ENCODE results near the gene IFNA8.
"Not testable (repeated sequence)": the region's sequence is repeated elsewhere in the genome, so short reads cannot be mapped to it uniquely, and the experiment has no call there.

IFNA8 gene

DNA sequence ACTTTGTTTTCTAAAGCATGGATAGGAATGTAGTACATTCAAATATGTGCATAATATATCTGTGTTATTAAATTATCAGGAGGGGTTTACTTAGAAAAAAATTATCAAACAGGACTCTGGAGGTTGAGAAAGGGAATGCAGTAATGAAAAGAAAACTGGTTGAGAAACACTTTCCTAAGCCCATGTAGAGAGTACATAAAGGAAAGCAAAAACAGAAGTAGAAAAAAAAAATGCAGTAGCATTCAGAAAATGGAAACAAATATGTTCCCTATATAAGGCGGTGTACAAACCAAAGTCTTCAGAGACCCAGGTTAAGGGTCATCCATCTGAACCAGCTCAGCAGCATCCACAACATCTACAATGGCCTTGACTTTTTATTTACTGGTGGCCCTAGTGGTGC, at the start of gene IFNA8:
Gene IFNA8 (plus strand): TSS at position 301 of the 400 bp plus-strand sequence. CDS start 60 bp downstream, at position 361.
- no peak for DNase-seq (ENCODE audit: low spot score)

DNA sequence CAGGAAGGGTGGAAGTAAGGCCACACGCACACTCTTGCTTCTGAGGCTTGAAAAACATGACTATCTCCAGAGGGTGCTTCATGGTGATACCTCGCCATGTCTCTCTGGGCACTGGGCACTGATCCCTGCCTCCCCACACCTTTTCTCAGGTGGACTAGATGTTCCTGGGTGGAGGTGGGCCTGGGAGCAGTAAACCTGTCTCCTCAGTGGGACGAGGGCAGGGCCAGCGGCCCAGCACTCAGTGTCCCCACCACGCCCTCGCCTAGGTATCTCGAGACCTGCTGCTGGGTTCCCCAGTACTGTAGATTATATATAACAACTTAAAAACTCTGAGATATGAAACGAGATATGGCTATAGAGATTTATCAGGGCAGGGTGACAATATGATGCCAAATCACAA, 46.6 kb upstream of the IFNA8 start:
- DNase-seq (ENCODE audit: low spot score) = no peak

- not testable (repeated sequence) for DNase-seq (ENCODE audit: low spot score)
Measured at GRCh38 chr9:21367169-21367568, 41.7 kb upstream of the IFNA8 start.

GRCh38 chr9:21367957-21368356, 41.0 kb upstream of the IFNA8 start, which contains the start of gene IFNA13:
TSS of gene IFNA13 (minus strand) at chr9:21368057. CDS start at chr9:21368010, 47 bp downstream.
- no peak for DNase-seq (ENCODE audit: low spot score)

DNA sequence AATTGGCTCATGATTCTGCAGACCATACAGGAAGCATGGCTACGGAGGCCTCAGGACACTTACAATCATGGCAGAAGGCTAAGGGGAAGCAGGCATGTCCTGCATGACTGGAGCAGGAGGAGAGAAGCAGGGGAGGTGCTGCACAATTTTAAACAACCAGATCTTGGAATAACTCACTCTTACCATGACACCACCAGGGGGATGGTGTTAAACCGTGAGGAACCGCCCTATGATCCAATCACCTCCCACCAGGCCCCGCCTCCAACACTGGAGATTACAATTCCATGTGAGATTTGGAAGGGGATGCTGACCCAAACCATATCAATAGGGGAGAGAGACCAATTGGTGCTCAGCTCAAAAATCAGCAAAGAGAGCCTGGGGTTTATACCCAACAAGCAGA, 37.5 kb upstream of the IFNA8 start:
- DNase-seq (ENCODE audit: low spot score) = not testable (repeated sequence)

GRCh38 chr9:21381448-21382339, 27.2 kb upstream of the IFNA8 start:
- DNase-seq (ENCODE audit: low spot score) = no peak

- DNase-seq (ENCODE audit: low spot score) = no peak
Measured at GRCh38 chr9:21383627-21384026, 25.3 kb upstream of the IFNA8 start.

DNA sequence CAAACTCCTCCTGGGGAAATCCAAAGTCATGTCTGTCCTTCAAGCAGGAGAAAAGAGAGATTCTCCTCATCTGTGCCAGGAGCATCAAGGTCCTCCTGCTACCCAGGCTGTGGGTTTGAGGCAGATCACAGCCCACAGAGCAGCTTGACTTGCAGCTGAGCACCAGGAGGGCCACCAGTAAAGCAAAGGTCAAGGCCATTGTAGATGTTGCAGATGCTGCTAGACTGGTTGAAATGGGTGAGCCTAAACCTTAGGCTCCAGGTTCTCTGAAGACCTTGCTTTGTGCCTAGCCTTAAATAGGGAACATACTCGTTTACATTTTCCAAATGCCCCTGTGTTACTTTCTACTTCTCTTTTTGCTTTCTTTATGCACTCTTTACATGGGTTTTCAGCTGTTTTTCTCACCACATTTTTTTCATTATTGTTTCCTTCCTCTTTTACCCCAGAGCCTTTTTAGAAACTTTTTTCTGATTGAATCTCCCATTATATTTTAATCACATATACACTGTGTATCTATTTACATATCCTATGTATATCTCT, 23.7 kb upstream of the IFNA8 start, which contains the start of gene IFNA2:
Gene IFNA2 (minus strand): TSS at position 268 of the 540 bp plus-strand sequence. CDS start 69 bp downstream, at position 199.
- DNase-seq (ENCODE audit: low spot score) = no peak

GRCh38 chr9:21392270-21392669, 16.6 kb upstream of the IFNA8 start:
- DNase-seq (ENCODE audit: low spot score) = no peak

DNA sequence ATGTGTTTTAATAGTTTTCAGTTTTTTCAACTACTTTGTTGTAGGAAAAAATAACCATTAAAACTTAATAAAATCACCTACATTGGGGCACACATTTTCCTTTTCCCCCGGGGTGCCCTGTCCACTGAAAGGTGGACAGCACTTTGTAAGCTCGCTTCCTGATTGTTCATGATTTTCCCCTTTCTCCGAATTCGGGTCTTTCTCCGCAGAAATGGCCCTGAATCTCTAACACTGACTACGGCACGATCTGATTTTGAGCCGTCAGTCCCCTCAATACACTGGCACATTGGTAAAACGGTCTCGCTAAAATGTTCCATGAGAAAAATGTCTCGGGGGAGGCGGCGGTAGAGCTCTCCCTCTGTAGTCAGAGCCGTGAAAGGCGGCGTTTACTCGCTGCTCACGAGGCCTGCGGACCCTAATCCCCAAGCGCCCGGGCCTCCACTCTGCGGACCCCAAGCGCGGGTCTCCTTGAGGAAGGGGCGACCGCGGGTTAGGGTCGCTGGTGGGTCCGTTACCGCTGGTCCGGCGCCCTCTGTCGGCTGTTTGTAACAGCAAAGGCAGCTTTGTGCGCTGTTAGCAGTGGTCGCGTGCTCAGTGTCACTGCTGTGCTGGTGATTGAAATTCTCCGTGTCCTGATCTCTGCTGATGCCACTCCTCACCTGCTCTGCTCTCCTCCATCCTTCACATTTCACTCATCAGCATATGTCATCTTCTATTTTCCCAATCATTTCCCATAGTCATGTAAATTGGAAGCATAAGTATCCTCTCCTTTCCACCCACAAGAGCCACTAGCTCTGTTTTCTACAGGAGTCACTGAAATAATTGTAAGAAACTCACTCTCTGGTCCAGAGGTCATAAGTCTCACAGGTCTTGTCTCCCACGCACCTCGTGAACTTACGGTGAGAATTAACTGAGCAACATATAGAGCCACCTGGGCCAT, 12.9 kb upstream of the IFNA8 start:
- peak; percentile 70 for DNase-seq (ENCODE audit: low spot score)

DNA sequence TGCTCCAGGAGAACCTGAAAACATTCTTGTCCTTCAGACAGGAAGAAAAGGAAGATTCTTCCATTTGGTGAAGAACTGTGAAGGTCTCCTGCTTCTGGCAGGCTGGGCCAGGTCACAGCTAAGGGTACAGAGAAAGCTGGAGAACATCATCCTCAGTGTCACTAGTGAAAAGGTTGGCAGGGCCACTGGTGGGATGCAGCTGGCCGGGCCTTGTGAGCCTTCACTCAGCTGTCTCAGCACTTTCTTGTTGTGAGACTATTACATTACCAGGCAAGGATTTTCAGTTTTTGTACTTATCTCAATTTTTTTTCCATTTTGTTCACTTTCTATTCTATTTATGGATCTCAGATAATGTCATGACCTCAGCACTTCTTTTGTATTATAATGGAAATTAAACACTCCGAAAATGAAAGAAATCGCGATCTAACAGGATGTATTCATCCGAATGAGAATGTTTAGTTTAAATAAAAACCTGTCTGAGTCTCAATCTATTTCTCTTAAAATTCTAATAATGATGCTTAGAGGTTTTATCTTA, 9.9 kb upstream of the IFNA8 start:
- DNase-seq (ENCODE audit: low spot score) = no peak

DNA sequence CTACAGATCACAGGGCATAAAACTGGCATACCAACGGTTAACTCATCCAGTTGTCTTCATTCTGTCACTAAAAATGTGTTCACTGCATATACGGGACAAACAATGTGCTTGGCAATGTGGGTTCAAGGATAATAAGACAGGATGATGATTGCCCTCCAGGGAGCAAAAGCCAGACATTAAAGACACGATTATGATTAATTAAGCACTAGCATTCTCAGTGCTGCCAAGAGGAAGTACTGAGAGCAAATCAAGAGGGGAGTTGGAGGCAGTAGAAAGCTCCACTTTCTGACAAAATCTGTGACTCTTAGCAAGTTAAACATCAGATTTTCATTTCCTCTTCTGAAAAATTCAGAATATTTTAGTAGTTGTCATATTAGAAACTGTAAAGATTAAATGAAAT, 9.0 kb upstream of the IFNA8 start:
- no peak for DNase-seq (ENCODE audit: low spot score)

DNA sequence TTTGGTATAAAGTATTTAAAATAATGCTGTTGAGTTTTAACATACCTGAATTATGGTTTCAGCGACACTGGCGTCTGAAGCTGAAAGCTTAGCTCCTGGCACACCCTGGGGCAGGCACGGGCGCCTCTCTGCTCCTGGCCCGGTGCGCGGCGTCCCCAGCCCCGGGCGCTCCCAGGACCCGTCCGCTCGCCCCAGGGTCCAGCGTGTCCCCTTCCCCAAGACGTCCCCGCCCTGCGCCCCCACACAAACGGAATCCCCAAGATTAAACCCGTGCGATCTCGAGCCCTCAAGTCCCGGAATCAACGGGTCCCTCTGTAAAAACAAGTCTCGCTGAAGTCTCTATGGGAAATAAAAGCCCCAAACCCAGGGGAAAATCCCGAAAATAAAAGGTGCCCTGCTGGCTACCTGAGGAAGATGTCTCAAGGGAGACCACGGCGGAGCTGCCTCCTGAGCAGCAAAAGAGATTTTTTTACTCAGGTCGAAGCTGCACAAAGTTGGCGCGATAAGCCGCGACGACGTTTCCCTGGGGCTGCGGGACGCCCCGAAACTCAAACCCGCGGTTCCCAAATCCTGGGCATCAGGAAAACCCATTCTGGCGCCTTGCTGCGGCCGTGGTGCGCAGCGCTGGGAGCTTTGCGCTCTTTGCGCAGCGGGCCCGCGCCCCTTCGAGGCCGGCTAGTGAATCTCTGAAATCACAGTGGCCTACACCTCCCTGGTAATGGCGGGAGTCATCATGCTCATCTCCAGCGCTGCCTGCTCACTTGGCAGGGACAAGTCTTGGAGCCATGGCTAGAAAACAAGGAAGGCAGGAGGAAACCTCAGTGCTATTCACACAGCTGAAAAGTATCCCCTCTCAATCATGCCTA, 6.3 kb upstream of the IFNA8 start:
- no peak for DNase-seq (ENCODE audit: low spot score)

GRCh38 chr9:21404146-21404545, 4.8 kb upstream of the IFNA8 start:
- no peak for DNase-seq (ENCODE audit: low spot score)

DNA sequence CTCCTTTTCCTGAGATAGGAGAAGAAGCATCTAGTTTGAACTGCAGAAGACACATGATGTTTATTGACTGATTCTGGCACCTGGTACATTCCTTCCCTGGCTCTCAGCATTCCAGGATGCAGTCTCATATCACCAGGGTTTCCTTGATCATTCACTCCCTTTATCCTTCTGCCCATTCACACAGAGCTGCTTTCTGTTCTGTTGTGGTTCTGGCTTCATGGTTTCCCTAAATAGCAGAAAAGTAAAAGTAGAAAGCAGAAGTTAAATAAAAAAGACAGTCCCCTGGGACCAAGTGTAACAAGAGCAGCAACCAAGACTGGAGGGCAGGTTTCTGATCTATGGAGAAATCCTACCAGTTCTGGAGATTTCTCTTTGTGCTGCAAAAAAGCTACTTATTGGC, 3.2 kb downstream of the IFNA8 start:
- DNase-seq (ENCODE audit: low spot score) = no peak

- no peak for DNase-seq (ENCODE audit: low spot score)
Measured at GRCh38 chr9:21413151-21413550, 4.2 kb downstream of the IFNA8 start.

- DNase-seq (ENCODE audit: low spot score) = no peak
Measured at GRCh38 chr9:21413624-21414023, 4.7 kb downstream of the IFNA8 start.

DNA sequence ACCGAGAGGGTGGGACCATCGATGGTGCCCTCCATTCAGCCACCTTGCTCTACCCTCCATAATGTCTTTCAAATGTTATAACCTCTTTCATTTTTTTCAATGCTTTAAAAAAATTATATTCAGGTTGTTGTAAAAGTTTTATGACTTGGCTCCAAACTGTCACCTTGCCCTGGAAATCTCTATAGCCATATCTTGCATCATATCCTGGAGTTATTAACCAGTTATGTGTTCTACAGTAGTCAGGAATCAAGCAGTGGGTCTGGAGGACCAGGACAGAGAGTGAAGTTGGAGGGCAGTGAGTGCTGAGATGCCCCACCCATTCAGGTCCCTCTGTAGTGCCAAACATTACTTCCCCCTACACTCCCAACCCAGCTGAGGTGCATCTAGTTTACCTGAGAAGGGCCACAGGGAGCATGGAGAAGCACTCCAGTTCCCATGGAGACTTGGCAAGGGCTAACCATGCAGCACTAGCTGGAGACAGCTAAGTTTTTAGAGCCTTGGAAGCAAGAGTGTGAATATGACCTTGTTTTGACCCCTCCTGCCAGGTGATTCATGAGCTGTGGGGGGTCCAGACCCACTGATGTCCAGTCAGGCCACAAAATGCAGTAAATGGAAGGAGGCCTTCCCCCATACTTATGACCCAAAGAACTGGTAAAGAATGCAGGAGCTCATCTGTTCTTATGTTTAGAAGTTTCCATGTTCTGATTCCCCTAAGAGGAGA, 5.5 kb downstream of the IFNA8 start:
- no peak for DNase-seq (ENCODE audit: low spot score)

DNA sequence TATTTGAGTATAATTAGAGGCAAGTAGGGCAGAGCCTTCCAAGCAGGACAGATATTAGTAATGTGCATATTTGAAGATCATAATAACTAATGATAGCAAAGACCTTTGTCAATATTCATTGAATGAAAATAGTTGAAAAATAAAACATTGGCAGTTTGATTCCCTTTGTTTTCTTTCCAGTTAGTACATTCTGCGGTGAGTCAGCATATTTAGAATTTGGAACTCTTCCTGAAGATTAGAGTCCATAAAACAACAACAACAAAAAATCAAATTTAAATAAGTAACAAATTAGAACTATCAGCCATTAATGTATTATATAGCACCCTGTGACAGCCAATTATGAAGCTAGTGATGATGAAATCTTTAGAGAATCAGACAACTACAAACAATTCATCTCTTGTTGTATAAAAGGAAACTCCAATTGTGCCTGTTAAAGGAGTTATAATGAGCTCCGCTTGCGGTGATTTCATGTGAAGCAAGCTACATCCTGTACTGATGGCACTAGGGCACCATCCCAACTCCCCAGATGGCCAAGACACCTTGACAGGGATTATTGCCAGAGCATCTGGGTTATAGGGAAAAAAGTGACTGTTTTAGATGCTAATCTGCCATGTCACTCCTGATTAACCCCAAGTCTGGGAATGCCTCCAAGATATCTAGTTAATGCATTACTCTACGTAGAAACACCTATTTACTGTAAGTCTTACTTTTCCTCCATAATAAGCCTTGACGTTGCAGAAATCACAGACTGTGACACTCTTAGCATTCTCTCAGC, 6.8 kb downstream of the IFNA8 start:
- no peak for DNase-seq (ENCODE audit: low spot score)

GRCh38 chr9:21428235-21428634, 19.3 kb downstream of the IFNA8 start:
- no peak for DNase-seq (ENCODE audit: low spot score)
